Lower leg skin (tissue), 4 donors: ENCODE data around the gene BLM. TPM values are rescaled to one million over a fixed set of nuclear protein-coding genes. Genes with fewer than 3 reads are reported as not detected.
"Not testable (repeated sequence)": the region's sequence is repeated elsewhere in the genome, so short reads cannot be mapped to it uniquely, and the experiment has no call there.

ENCODE experiments used
- DNase-seq, 2 donors: peaks; one replicate each; pipeline ENCODE4 v3.0.0-alpha.2; 2019; ENCODE audit warnings: low spot score in 2 of 2
- H3K4me3 ChIP-seq: fragments of 200-600 bp; sonication (generic); 2 replicates; pipeline ENCODE4 v1.5.1; 2017; ENCODE audit warnings: mild to moderate bottlenecking, low read depth; ENCODE audit not compliant: poor library complexity, severe bottlenecking
- POLR2A ChIP-seq, 2 donors: fragments of 450-650 bp; IDR thresholded peaks; one replicate each; pipeline ENCODE4 v1.6.1; 2016 to 2017; ENCODE audit warnings: antibody characterized with exemption in 2 of 2, mild to moderate bottlenecking in 1 of 2, moderate library complexity in 1 of 2
- WGBS, 2 donors: methylation state at CpG; one replicate each; pipeline ENCODE4 v1.1.5; 2018; 5-methylcytosine and 5-hydroxymethylcytosine counted together
- intact Hi-C: fragments of 100-400 bp; cut with DNase I; formaldehyde crosslinking; loops from one replicate; pipeline ENCODE4 v1.15.0; 2023; ENCODE audit warnings: low total_unique reads
- total RNA-seq, 4 donors: library from RNA; depleted of rRNA; stranded (reverse); fragments of >200 nt; gene quantifications; one replicate each; pipeline ENCODE4 v1.1.0, GENCODE V29; 2016
- TF ChIP-seq, protein P1 (sequence below), 3 donors: fragments of 450-650 bp; IDR thresholded peaks; one replicate each; pipeline ENCODE4 v1.5.1; 2016; ENCODE audit warnings: antibody characterized with exemption in 3 of 3, mild to moderate bottlenecking in 3 of 3, moderate library complexity in 2 of 3

Gene BLM
- total RNA-seq, 4 donors from 2014 or later: 0.30 to 2.0 (median 0.45) TPM

DNA sequence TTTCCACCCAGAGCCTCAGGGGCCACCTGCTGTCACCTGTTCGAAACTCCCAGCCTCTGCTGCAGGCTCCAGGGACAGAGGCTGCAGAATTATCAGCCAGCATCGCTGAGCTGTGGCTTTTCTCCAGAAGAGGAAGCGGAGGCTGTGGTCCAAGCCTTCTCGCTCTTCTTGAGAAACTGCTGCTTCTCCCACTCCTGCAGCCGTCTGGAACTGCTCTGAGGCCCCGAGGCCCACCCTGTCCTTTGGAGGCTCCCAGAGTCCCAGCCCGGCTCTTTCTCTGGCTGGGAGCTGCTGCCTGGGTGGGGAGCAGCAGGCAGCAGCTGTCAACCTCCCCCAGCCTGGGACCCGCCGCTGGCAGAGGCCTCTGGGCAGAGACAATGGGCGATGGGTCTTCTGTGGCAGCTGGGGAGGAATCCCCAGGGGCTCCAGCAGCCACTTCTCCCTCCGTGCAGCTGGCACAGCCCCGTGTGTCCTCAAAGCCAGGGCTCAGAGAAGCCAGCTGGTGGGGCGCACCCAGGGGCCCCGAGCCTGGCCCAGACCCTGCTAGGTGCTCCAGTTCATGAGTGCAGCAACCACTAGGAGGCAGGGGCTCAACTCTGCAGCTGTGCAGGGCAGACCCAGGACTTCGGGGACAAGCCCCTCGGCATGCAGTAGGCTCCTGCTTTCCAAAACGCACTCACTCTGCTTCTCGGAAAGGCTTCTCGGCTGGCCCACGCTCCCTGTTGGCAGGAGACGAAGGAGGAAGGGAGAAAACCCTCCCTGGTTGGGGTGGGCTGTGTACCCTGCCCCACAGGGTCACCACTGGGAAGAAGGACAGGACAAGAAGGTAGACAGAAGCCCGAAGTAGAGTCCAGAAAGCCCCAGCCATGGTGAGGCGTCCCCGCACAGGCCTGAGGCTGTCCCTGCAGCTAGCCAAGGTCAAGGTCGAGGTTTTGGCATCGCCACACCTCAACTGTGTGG lies 101.4 kb downstream of the BLM start:
- intact Hi-C loops: loop anchor here (5.0 kb wide), 1 partner anchor 249 kb away; no protein-coding TSS in a partner anchor
- DNase-seq: no peak
- TF ChIP-seq, protein P1, sequence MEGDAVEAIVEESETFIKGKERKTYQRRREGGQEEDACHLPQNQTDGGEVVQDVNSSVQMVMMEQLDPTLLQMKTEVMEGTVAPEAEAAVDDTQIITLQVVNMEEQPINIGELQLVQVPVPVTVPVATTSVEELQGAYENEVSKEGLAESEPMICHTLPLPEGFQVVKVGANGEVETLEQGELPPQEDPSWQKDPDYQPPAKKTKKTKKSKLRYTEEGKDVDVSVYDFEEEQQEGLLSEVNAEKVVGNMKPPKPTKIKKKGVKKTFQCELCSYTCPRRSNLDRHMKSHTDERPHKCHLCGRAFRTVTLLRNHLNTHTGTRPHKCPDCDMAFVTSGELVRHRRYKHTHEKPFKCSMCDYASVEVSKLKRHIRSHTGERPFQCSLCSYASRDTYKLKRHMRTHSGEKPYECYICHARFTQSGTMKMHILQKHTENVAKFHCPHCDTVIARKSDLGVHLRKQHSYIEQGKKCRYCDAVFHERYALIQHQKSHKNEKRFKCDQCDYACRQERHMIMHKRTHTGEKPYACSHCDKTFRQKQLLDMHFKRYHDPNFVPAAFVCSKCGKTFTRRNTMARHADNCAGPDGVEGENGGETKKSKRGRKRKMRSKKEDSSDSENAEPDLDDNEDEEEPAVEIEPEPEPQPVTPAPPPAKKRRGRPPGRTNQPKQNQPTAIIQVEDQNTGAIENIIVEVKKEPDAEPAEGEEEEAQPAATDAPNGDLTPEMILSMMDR (IDR thresholded peaks at IDR 0.05): no peak
- TF ChIP-seq POLR2A (IDR thresholded peaks at IDR 0.05): no peak
- 57 to 60% methylated on average over 26 of the region's 26 CpGs for WGBS, 2 donors
- H3K4me3 ChIP-seq: no peak overlapping the region

DNA sequence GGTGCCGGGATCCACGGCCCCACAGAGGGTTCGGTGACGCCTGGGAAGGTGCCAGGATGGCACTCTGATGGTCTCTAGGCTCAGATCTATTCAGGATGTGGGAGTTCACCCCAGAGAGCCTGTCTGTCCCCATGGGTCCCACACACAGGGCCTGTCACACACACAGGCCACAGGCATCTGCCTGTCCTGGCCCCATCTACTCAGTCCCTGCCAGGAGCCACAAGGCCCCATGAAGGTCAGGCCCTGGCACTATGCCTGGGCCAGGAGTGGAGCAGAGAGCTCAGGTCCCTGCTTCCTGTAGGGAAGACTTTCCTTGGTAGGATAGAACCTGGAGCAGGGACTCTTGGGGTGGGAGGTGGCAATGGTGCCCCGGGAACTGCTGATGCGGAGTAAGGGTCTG lies 102.2 kb downstream of the BLM start:
- 84 to 86% methylated on average over 4 to 6 of the region's 6 CpGs for WGBS, 2 donors
- intact Hi-C loops: loop anchor here (5.0 kb wide), 1 partner anchor 248 kb away; no protein-coding TSS in a partner anchor
- no peak overlapping the region for H3K4me3 ChIP-seq
- DNase-seq: no peak
- no peak for TF ChIP-seq POLR2A (IDR thresholded peaks at IDR 0.05)
- TF ChIP-seq, protein P1 (IDR thresholded peaks at IDR 0.05): no peak

DNA sequence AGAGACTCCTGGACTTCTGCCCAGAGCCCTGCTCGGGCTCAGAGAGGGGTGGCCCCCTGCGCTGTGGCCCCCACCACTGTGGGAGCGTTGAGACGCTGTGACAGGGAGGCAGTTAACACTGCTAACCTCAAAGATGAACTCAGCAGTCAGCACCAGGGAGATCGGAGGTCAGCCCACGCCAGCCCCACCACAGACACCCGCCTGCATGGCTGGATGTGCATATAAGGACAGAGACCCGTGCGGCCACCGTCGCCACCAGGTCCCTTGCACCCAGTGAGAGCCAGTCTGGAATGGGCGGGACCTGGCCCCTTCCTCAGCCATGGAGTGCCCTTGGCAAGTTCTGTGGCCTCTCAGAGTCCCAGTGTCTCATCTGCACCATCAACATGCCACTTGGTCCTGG lies 102.7 kb downstream of the BLM start:
- intact Hi-C loops: loop anchor here (5.0 kb wide), 1 partner anchor 247 kb away; no protein-coding TSS in a partner anchor
- H3K4me3 ChIP-seq: no peak overlapping the region
- WGBS, 2 donors: 80 to 87% methylated on average over 6 to 12 of the region's 12 CpGs

DNA sequence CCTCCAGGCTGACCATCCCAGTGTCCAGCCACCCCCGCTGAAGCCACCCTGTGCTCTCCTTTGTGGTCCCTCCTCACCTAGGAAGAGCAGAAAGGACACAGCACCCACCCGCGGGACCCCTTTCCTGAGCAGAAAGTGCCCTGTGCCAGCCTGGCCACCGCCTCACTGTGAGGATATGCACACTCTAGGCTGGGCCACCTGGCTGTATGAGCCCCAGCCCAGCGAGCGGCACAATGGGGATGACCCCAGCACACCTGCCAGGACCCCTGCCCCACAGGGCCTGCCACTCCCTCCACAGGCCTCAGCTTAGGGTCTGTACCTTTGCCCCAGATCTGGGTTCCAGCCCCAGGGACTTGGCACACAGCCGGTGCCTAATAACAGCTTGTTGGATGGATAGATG lies 103.3 kb downstream of the BLM start:
- no peak overlapping the region for H3K4me3 ChIP-seq
- TF ChIP-seq, protein P1 (IDR thresholded peaks at IDR 0.05): no peak
- TF ChIP-seq POLR2A (IDR thresholded peaks at IDR 0.05): no peak
- no peak for DNase-seq
- intact Hi-C loops: no loop called here
- WGBS, 2 donors: 85 to 93% methylated on average over 6 to 7 of the region's 7 CpGs

More for the DNA sequence above, 102.7 kb downstream of the BLM start:
- DNase-seq: no peak
- TF ChIP-seq POLR2A (IDR thresholded peaks at IDR 0.05): no peak
- TF ChIP-seq, protein P1 (IDR thresholded peaks at IDR 0.05): no peak

DNA sequence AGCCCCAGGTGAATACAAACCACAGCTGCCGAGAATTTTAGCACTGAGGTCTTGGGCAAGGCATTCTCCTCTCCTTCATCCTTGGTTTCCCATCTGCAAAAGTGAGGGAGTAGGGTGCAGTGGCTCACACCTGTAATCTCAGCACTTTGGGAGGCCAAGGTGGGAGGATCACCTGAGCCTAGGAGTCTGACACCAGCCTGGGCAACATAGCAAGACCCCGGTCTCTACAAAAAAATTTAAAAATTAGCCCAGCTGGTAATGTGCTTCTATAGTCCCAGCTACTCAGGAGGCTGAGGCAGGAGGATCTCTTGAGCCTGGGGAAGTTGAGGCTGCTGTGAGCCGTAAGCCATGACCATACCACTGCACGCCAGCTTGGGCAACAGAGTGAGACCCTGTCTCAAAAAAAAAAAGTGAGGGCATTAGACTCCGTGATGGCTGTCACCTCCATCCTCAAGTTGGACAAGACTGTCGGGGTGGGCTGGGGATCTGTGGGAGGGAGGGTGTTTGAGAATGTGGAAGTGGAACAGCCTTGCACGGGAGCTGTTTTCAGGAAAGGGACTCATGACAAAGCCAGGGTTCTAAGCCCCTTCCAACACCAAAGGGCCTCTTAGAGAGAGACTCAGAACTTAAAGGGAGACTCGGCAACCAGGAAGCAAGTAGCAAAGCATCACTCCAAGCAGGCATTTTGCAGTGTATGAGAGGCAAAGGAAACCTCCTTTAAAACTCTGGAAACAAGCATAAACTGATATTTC lies 105.2 kb downstream of the BLM start:
- no peak for DNase-seq
- intact Hi-C loops: no loop called here
- WGBS, 2 donors: 89 to 92% methylated on average over 8 of the region's 8 CpGs
- no peak overlapping the region for H3K4me3 ChIP-seq
- TF ChIP-seq POLR2A (IDR thresholded peaks at IDR 0.05): no peak

DNA sequence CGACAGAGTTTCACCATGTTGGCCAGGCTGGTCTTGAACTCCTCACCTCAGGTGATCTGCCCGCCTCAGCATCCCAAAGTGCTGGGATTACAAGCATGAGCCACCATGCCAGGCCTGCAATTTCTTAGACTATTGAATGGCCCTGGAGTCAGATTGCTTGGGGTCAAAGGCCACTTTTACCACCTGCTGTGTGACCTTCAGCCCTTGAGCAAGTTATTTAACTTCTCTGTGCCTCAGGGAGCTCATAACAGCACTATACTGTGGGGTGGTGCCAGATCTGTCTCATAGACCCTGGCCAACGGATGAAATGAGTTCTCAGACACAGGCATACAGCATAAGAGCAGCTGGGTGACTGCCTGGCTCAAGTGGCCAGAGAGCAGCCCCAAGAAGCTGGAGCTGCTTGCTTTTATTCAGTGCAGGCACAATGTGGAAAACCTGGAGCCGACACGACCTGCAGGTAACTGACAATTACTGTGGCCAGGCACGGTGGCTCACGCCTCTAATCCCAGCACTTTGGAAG lies 106.4 kb downstream of the BLM start:
- DNase-seq: no peak
- WGBS, 2 donors: 84 to 85% methylated on average over 7 of the region's 7 CpGs
- intact Hi-C loops: no loop called here
- H3K4me3 ChIP-seq: no peak overlapping the region
- no peak for TF ChIP-seq POLR2A (IDR thresholded peaks at IDR 0.05)
- TF ChIP-seq, protein P1 (IDR thresholded peaks at IDR 0.05): no peak

DNA sequence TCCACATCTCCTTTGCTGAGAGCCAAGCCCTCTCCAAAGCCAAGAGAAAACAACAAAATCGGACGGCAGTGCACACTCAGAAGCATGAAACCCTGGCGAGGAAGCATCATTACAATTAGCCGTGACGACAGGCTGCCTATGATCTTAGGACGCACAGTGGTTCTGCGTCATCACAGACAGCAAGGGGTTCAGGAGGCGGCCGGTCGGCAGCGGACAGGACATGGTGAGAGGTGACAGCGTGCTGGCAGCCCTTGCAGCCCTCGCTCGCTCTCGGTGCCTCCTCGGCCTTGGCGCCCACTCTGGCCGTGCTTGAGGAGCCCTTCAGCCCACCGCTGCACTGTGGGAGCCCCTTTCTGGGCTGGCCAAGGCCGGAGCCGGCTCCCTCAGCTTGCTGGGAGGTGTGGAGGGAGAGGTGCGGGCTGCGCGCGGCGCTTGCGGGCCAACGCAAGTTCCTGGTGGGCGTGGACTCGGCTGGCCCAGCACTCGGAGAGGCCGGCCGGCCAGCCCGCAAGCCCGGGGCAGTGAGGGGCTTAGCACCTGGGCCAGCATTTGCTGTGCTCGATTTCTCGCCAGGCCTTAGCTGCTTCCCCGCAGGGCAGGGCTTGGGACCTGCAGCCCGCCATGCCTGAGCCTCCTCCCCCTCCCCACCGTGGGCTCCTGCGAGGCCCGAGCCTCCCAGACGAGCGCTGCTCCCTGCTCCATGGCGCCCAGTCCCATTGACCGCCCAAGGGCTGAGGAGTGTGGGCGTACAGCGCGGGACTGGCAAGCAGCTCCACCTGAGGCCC lies 108.2 kb downstream of the BLM start:
- H3K4me3 ChIP-seq, intact Hi-C loops, DNase-seq: not testable (repeated sequence)
- WGBS, 2 donors: 93 to 97% methylated on average over 38 to 41 of the region's 49 CpGs
